Eye (tissue), 1 donor: Measurements from ENCODE around the gene PLXDC1.
A peak's percentile ranks its signal among the peaks of the same experiment; 100 is the strongest.
"Not testable (repeated sequence)": the region's sequence is repeated elsewhere in the genome, so short reads cannot be mapped to it uniquely, and the experiment has no call there.

ENCODE experiments used
- DNase-seq: peaks from one replicate; pipeline ENCODE4 v3.0.0-alpha.2; 2015

The PLXDC1 gene

DNA sequence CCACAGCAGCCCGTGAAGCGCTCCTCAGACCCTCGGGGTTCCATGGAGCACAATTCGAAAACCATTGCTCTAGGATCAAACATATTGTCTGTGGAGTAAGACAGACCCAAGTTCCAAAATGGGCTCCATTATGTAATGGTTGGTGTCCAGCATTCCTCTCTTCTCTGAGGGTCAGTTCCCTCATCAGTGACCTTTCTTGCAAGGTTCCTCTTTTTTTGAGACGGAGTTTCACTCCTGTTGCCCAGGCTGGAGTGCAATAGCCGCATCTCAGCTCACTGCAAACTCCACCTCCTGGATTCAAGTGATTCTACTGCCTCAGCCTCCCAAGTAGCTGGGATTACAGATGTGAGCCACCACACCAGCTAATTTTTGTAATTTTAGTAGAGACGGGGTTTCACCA is 28.4 kb downstream of the PLXDC1 start:
- no peak for DNase-seq

DNA sequence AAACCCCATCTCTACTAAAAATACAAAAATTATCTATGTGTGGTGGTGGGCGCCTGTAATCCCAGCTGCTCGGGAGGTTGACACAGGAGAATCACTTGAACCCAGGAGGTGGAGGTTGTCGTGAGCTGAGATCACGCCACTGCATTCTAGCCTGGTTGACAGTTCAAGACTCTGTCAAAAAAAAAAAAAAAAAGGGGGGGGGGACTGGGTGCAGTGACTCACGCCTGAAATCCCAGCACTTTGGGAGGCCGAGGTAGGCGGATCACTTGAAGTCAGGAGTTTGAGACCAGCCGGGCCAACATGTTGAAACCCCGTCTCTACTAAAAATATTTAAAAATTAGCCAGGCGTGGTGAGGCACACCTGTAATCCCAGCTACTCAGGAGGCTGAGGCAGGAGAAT is 29.5 kb downstream of the PLXDC1 start:
- DNase-seq, result not testable (repeated sequence)

GRCh38 chr17:39118674-39119419 is 32.6 kb downstream of the PLXDC1 start:
- DNase-seq, result no peak

- no peak for DNase-seq
These were observed 35.2 kb downstream of the PLXDC1 start for GRCh38 chr17:39116224-39116623.

- DNase-seq, result no peak
These were observed 36.3 kb downstream of the PLXDC1 start for GRCh38 chr17:39115135-39115534.

GRCh38 chr17:39114723-39115122 is 36.7 kb downstream of the PLXDC1 start:
- DNase-seq, result no peak

- DNase-seq, result no peak
These were observed 37.6 kb downstream of the PLXDC1 start for GRCh38 chr17:39113871-39114270.

DNA sequence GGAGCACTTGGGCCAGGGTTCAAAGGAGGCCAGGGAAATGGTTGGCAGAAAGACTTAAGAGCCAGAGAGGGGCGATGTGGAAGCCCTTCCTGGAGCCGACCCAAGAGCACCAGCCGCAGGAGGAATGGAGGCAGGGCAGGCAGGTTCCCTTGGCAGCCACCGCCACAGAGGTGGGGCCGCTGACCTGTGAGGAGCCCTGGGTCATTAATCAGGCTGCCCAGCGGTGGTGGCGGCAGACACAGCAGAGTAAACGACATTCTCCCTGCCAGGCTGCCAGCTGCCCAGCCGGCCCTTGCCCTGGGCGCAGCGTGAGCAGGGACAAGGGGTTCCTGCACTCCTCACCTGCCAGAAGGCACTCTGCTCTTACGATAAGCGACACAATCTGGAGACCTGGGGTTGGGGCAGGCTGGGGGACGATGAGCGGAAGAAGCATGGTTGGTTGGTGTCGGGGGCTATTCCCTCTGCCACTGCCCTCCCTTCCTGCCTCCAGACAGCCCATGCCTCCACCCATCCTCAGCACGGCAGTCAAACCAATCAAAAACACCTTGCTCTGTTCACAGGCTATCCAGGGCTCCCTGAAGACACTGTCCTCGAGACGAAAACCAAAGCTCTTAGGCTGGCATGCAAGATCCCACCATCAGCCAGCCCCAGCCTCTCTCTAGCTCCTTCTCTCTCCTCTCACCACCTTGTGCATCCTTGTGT is 40.9 kb downstream of the PLXDC1 start:
- no peak for DNase-seq

GRCh38 chr17:39108461-39109375 is 42.7 kb downstream of the PLXDC1 start:
- no peak for DNase-seq

- DNase-seq, result no peak
These were observed 43.5 kb downstream of the PLXDC1 start for GRCh38 chr17:39107973-39108372.

DNA sequence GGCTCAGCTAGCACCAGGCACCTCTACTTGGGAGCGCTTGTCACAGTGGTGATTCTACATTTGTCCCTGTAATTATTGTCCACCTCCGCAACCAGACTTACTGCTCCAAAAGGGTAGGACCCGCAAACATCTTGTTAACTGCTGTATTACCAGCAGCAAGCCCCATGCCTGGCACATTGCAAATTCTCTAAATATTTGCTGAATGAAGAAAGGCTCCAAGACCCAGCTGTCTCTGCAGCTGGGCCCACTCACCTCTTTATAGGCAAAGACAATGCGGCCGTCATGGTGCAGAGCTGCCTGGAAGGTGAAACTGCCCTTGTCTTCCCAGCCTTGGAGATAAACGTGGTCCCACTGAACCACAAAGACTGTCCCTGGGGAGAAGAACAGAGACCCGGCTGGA is 44.3 kb downstream of the PLXDC1 start:
- DNase-seq, result no peak

GRCh38 chr17:39105705-39106104 is 45.7 kb downstream of the PLXDC1 start:
- no peak for DNase-seq

DNA sequence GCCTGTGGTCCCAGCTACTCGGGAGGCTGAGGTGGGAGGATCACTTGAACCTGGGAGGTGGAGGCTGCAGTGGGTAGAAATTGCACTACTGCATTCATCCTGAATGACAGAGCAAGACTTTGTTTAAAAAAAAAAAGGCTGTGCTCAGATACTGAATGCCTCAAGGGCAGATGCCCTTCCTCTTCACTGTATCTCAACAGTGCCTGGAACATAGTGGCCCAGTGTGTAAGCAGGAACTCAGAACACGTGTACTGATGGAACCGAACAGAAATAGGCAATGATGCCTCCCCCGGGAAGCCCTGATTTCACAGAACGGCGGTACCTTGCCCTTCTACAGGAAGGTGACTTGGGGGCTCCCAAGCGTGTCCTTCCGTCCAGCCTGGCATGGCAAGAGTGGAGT is 46.8 kb downstream of the PLXDC1 start:
- DNase-seq, result no peak

- DNase-seq, result no peak
These were observed 47.4 kb downstream of the PLXDC1 start for GRCh38 chr17:39104046-39104445.

GRCh38 chr17:39101091-39101490 is 50.3 kb downstream of the PLXDC1 start:
- DNase-seq, result no peak

DNA sequence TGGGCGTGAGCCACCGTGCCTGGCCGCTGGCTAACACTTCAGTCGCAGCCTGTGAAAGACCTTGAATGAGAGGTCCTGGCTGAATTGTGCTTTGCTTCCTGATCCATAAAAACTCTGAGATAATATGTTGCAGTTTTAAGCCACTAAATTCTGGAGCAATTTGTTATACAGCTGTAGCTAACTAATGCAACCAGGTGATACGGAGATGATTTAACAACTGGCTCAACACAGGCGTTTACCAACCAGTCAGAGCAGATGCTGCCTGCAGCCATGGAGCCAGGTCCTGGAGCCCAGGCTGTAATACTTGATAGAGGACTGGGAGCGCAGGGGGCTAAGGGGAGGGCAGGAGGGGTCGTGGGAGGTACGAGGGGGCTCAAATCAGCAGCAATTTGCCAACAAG is 50.9 kb downstream of the PLXDC1 start:
- no peak for DNase-seq

DNA sequence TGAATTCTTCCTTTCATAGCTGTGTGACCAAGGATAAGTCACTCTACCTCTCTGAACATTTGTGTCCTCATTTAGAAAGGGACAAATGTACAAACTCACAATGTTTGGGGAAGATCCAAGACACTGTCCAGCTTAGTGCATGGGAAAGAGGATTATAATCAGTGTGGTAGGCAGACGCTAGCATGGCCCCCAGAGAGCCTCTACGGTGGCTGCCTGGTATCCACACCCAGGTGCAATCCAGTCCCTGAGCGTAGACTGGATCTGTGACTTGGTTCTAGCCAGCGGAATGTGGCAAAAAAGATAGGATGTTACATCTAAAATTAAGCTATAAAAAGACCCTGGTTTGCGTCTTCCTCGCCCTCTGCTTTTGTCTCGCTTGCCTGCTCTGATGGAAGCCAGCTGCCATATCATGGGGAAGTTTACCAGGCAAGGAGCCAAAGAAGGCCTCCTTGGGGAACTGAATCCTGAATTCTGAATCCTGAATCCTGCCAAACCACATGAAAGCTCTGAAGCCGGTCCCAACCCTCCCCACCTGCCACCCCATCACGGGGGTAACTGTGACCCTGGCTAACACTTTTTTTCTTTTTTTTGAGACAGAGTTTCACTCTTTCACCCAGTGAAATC is 51.7 kb downstream of the PLXDC1 start:
- DNase-seq, result peak; percentile 71

DNA sequence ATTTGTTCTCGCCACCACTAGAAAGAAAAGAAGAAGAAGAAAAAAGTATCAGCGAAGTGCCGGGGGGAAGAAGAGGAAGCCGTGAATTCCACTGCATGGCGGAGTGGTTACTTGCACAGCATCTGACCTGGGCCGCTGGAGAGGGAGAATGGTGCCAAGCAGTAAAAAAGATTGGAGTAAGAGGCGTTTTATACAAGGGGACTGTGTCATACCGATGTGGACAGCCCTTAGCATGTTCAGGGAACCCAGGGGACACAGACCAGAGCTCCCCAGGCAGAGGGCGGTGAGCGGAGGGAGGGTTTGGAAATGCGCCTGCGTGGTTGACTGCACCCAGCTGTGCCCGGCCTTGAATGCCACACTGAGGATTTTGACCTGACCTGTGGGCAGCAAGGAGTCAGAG is 52.8 kb downstream of the PLXDC1 start:
- no peak for DNase-seq

DNA sequence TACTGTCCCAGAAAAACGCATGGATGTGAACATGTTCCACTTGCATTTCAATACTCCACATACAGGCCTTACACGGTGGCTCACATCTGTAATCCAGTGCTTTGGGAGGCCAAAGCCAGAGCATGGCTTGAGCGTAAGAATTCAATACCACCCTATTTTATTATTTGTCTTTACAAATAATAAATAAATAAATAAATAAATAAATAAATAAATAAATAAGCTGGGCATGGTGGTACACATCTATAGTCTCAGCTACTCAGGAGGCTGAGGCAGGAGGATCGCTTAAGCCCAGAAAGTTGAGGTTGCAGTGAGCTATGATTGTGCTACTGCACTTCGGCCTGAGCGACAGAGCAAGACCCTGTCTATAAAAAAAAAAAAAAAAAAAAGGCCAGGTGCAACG is 53.9 kb downstream of the PLXDC1 start:
- DNase-seq, result no peak

GRCh38 chr17:39097150-39097519 is 54.3 kb downstream of the PLXDC1 start:
- DNase-seq, result no peak

DNA sequence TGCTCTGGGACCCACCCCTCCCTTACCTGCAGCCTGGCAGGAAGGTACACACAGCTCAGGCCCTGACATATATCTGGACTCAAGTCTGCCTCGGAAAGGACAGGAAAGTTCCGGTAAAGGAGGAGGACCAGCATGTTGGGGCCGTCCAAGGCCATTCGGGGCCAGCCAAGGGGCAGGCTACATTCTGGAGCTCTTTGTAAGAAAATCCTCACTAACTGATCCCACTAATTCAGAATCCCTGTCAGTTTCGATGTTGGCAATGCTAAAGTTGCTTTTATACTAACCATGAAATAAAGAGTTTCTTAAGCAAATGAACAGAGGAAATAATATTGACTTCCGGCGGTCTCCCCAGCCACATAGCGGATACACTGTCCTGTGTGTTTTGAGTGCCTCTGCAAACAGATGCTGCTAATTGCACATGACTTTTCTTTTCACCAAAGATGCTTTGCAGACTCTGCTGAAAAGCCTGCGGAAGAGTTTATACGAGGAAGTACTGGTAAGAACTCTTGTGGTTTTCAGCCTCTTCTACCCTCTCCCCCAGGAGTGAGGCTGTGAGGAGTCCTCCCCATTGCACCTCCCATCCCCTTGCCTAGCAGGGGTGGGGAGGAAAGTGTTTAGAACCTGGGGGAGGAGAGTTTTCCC is 54.8 kb downstream of the PLXDC1 start:
- no peak for DNase-seq

GRCh38 chr17:39095309-39095686 is 56.1 kb downstream of the PLXDC1 start:
- no peak for DNase-seq
